NCI-H1105 (cell line): ENCODE data around the gene FAM72D.
"Not testable (repeated sequence)": the region's sequence is repeated elsewhere in the genome, so short reads cannot be mapped to it uniquely, and the experiment has no call there.

Experiments
- DNase-seq: peaks from one replicate; lab custom pipeline; 2025; lab: John Stamatoyannopoulos, UW

Gene FAM72D

DNA sequence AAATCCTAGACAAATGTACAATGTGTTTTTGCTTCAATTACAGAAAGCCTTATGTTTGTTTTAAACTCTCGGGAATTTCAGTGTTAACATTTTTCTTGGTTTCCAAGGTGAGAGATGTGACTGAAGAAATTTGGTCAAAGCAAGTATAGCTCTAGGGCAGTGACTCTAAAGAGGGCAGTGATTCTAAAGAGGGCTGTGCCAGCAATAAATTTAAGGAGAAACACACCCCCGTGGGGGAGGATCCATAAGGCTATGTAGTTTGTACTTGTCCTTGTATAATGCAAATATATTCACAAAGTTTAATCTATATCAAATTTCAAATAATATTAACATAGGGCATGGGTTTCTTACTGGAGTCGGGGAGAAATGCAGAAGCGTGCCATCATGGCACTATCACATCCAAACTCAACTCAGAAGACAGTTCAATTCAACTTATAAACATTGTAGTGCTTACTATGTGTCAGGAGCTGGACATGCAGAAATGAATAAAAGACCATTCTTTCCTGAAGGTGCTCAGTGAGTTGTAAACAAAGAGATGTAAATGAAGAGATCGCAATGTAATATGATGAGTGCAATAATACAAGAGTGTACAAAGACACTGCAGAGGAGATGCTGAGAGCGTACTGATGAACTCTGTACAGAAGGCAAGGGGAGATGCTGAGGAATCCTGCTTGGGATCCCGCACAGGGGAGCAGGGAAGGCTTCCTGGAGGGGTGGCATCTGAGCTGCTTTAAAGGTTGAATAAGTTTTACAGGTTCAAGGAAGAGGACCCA, 13.1 kb upstream of the FAM72D start:
- not testable (repeated sequence) for DNase-seq

DNA sequence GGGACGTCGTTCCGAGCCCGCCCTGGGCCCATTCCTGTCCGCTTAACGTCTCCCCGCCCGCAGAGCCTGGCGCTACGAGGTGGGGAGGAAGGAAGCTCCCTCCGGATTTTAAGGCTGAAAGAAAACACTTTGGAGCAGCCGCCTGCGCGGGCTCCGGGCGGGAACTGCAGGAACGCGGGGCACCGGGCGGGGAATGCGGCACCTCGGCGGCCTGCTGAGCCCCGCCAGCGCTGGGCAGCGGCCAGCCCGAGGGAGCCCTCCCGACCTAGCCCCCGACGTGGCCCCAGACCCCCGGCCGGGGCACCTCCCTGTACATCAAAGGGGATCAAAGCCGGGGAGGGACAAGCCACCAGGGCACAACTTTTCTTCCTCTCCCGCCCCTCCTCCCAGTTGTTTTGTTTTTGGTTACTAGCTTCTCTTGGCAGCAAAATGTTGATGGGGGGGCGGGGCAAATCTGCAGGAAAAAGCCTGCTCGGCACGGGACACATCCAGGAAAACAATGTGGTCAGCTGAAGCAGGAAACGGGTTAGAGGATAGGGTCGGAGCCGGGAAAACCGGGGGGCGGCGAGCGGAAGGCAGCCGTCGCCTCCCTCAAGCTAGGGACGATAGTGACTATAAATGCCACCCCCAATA, 2.1 kb upstream of the FAM72D start:
- DNase-seq: not testable (repeated sequence)

DNA sequence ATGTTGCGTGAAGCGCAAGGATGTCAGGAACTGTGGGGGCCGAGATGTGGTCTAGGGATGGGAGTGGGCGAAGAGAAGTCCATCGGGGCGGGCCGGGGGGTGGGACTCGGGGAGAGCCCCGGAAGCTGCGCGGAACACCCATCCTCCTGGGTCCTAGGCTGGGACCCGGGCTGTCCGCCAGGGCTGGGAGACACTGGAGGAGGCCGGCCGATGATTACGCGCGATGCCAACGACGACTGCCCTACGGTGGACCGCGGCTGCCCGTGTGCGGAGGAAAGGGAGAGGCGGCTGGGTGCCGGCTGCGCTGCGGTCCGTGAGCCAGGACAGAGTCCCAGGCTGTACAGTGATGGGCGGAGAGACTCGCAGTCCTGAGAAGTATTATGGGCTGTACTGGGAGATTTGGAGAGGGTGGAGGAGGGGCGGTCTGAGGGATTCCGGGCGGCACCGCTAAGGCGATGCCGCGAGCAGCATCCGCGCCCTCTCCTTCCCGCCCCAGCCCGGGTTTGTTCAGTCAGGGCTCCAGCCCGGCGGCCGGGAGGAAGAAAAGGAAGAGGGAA, 1.0 kb upstream of the FAM72D start:
- DNase-seq: not testable (repeated sequence)

DNA sequence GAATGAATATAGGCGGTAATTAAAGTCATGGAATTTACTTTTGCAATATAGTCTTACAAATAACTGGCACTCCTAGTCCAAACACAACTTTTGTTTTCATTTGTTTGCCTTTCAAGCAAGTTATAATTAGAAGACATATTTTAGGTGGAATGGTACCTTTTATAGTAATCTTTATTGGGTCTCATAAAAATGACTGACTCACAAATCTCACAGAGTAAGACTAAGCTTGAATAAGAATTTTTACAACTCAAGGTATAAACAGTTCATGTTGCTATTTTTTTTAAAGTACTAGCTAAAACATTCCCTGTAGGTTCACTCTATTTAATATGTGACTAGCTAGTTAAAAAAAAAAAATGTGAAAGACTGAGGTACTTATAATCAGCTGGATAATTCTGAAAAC, 6.0 kb downstream of the FAM72D start:
- DNase-seq: not testable (repeated sequence)

DNA sequence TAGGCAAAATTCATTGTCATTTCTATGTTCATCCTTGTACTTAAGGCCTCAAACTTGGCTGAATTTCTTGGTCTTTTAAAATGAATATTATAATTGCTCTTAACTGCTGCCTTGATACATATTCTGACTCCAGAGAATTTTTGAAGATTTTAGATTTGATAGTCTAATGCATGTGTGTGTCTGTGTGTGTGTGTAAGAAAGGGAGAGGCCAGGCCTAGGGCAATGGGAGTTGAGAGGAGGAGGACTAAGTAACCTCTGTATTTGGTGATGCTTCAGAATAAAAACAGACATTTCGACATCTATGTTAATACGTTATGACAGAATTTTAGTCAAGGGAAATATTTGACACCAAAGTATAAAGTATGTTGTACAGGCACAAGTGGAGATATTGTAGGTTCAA, 7.5 kb downstream of the FAM72D start:
- DNase-seq: not testable (repeated sequence)

DNA sequence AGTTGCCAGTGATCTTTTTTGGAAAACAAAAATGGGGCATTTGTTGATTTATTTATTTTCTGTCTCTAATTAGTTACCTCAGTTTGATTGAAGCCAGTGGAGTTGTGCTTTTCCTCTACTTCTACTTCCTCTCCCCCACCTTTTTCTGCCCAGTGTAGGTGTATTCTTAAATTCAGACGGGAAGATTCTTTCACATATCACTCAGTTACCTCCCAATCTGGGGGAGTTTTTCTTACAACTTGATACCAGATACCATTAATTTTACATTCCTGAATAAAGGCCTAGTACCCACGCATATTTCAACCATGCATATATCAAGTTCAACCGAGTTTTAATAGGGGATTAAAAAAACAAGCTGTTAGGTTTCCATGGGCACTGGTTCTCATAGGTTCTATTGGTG, 15.9 kb downstream of the FAM72D start:
- DNase-seq: not testable (repeated sequence)

DNA sequence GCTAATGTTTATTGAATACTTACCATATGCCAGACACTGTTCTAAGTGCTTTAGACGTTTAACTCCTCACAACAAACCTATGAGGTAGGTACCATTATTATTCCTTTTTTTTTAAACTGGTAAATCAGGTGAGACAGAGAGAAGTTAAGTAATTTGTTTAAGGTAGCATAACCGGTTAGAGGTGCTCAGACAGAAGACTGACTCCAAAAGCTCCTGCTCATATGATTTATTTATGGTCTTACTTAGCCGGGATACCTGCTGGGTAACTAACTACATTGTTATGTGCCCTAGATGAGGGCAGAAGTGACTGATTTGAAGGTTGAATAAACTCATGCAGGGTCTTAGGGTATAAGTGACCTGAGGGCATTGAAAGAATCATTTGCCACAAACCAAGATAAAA, 16.9 kb downstream of the FAM72D start:
- not testable (repeated sequence) for DNase-seq

DNA sequence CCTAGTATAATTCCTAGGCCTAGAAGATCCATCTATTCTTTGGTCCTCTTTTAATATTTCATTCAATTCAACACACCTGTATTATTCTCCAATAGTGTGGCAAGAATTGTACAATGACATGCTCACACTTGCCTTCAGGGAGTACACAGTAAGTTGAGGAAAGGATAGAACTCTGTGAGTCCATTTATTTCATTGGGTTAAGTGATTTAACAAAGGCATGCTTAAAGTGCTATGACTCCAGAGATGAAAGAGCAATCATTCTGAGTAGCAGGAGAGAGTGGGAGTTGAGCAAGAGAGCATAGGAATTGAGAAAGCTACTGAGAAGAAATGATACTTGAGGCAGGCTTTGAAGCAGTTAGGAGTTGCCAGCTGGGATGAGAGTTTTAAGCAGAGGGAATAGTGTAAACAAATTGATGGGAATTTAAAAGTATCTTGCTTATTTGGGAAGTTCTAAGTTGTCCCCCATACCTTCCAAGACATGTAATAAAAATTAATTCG, 18.8 kb downstream of the FAM72D start:
- not testable (repeated sequence) for DNase-seq

DNA sequence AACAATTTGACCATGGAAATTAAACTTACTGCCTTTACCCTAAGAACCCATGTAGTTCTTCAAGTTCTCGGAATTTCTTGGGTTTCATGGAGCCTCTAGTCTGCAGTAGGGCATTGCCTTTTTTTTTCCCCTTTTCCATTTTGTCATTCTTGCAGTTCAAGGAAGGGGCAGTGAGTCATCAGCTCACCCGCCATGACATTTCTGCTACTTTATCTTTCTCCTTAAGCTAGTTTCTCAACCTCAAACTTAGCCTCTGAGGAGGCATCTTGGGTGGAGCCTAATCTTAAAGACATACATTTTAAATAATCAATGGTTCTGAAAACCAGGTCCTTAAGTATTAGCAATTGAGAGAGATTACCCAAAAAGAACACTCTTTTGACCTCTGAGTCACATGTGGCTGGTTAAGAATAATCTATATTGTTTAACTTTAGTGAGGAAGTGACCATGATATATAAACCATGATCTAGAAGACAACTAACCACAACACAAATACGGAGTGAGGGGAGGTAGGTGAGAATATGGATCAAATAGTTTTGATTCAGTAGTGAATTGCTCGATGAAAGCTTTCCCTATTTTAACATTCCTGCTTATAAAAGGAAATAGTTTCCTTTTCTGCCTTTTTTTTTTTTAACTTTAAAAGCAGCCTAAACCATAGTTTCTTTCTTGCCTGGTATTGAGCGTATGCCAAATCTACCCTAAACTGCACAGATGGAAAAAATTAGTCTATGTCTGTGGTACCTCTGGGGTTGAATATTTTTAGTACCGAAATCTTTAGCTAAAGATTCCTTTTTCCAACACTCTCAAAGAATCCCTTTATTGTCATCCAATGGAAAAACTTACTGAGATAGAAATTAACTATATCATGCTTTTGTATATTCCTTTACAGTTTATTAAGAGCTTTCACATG, 20.1 kb downstream of the FAM72D start:
- not testable (repeated sequence) for DNase-seq

DNA sequence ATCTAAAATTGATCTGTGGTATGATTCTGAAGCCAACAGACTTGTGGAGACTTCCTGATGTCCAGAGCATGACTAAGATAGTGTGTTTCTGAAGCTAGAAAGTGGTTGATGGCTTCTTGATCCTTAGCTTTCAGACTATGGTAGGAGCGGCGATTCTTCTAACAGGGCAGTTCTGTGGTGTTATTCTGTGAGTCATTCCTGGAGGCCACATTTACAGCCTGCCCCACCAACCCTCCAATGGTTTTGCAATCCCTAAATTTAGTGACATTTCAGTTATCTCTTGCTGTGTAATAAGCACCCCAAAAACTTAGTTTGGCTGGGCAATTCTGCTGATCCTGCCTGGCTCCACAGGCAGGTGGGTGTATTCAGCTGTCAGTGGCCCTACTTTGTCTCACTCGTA, 24.1 kb downstream of the FAM72D start:
- not testable (repeated sequence) for DNase-seq

DNA sequence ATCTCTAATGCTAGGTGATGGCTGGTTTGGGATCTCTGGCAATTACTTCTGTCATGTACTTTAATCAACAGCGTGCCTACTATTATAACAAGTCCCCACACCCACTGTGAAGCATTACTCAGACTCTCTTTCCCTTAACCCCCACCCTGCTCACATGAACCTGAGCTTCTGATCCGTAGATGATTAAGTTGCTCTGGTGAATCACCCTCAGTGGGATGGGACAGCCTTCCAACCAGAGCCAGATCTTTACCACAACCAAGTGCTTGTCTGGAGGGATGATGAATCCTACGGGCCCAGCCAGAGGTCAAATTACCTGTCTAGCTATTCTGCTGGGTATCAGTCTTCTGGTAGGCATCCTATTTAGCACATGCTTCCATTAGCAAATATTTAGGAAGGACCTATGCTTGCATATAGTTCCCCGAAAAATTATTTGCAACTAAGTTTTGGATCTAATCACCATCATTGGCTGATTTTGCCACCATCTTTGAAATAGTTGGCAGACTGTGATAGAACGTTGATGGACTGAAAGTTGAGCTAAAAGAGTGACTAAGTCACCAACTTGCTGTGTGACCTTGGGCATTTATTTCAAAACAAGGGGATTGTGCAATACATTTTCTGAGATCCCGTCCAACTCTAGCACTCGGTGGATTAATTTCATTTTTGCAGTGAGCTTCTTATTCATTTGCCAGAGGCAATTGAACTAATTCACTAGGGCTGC, 26.7 kb downstream of the FAM72D start:
- DNase-seq: not testable (repeated sequence)

DNA sequence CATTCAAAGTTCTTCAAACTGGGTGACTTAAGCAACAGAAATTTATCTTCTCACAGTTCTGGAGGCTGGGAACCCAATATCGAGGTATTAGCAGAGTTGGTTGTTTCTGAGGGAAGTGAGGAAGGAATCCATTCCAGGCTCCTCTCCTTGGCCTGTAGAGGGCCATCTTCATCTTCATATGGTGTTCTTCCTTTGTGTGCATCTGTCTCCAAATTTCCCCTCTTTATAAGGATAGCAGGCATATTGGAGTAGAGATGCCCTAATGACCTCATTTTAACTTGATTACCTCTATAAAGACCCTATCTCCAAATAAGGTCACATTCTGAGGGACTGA, 27.3 kb downstream of the FAM72D start:
- not testable (repeated sequence) for DNase-seq

DNA sequence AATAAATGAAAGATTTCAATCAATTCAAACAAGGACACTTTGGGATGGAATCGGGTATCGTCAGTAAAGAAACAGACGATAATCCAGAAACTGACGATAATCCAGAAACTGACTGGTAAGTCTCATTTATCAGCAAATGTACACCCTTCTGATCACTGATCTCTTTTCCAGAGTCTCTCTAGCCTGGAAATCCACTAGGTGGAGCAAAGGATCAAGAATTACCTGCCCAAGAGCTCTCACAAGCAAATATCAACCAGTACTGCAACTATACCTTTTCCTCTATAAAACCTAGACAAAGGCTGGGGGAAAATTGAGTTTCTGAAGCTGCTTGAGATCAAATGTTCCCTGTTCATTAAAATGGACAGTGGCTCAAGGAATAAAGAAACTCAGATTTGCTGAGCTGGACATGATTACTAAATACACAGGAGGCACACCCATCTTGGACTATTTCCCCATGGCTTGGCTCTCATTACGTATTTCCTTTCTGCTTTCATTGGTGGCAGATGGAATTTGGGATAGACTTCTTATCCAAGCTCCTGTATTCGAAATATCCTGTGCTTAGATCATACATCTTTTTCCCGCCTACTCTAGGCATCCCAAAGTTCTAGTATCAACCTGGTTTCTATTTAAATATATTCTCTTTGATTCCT, 28.3 kb downstream of the FAM72D start:
- not testable (repeated sequence) for DNase-seq

DNA sequence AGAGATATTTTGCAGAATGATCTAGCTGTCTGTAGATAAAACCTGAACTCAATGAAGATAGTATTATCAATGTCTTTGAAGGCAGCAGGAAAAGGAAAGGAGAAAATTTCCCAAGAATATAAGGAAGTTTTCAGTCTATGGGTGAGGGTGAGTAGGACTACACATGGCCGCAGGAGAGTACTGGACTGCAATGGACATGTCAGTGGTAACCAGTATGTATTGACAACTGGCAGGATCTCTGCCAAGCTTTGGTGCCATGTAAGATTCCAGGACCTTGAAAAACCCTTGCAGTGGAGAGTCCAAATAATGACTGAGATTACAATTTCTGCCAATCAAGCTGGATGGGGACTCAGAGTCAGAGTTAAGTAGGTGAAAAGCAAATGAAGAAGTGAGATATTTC, 29.3 kb downstream of the FAM72D start:
- DNase-seq: not testable (repeated sequence)

DNA sequence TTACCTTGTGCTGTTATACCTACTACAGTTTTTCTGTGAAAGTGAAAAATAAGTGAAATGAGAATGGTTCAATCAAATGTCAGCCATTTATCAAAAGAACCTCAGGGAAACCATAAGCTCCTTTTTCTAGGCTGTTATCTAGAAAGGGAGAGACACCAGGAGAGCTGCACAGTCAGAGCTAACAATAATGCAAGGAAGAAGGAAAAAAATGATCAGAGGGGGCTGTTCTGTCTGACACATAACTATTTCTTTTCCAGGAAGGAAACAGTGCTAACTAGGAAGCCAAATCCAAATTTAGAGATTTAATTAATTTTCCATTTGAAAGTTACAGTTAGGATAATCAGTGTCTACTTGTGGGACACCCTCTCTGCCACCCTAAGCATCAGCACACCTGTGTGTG, 31.4 kb downstream of the FAM72D start:
- not testable (repeated sequence) for DNase-seq

DNA sequence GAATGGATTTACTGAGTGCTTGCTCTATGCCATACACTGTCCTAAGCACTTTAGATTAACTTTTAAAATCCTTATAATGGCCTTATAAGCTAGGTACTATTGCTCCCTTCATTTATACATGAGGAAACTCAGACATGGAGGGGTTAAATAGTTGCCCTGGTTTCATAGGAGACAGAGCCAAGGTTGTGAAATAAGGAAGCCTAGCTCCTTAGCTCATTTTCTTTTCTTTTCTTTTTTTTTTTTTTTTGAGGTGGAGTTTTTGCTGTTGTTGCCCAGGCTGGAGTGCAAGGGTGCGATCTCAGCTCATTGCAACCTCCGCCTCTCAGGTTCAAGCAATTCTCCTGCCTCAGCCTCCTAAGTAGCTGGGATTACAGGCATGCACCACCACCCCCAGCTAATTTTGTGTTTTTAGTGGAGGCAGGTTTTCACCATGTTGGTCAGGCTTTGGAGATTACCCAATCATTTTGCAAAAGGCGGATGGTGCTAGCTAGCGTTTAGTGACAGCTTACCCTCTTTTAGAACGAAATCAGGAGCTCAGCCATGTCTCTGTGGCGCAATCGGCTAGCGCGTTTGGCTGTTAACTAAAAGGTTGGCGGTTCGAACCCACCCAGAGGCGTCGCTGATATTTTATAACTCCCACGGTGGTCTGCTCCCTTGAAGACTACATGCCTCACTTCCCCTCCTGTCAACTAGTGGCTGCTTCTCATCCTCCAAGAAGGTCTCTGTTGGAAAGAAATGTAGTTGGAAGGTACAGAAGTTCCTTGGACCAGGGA, 33.1 kb downstream of the FAM72D start:
- not testable (repeated sequence) for DNase-seq

DNA sequence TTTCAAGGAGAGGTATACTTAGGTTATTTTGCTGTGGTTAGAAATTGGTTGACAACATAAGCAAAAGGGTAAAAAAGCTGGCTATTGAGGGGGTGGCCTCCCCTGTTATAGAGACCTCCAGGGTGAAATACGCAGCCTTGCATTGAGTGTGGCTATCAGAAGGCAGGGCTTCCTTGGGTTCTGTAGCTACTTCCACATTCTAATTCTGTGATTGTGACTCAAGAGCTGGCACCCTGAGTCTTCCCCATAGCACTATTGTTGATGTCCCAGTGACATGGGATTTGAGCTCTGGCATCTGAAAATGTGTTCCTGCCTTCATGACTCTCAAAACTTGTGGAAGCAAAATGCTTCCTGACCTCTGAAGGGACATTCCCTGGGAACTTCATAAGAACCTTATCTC, 38.7 kb downstream of the FAM72D start:
- not testable (repeated sequence) for DNase-seq

DNA sequence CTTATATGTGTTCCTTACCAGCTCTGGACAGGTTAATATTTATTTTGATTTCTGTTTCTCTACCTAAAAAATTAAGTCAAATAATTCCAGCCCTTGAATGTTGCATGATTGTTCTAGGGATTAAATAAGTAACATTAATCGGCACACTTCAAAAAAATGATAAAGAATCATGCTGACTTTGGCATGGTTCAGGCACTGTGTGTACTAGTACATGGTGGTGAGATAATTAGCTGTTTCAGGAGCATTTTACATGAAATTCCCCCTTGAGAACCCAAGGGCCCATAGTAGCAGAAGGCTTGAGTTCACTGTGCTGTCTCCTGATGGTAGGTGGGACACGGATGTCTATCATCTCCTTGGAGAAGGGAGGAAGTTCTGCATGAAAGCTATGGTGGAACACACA, 44.8 kb downstream of the FAM72D start:
- DNase-seq: not testable (repeated sequence)

DNA sequence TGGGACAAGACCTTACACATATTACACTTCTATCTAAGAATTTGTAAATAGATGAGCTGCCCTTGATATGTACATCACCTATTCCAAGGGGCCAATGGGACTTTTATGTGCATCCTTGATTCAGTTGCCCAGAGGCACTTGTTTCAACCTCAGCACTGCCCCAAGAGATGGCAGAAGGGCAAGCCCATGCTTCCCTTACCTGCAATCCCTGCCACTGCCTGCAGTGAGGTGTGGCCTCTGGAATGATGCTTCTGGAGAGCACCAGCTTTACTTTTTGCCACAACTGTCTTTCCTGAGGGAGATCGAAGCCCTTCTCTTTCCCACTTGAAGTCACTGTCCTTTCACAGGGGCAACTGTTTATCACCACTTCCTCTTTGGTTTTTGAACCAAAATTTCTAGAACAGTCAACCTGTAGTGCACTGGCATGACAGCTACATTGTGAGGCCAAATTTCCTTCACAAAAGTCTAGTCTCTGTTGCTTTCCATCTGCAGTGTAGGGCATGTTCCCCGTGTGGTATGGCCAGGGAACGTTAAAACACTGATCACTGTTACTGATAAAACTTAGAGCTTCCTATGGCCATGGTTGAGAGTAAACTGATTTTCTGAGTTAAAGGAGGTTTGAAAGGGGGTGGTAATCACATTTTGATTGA, 48.6 kb downstream of the FAM72D start:
- not testable (repeated sequence) for DNase-seq

DNA sequence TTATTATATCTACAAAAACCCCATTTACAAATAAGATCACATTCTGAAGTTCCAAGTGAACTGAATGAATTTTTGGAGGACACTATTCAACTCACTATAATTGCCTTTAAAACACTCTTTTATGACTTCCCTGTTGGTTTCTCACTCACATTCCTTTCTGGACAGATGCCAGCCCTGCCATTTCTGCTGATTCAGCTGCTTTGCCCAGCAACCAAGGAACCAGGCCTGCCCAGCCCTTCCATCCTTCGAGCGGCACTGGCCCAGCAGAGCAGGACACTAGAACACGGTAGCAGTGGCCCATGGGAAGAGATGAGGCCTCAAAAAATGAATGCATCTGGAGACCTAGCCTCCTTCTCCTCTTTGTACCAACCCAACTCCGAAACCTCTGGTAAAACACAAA, 50.5 kb downstream of the FAM72D start:
- not testable (repeated sequence) for DNase-seq
